Testis (tissue), 3 donors: ENCODE measurements around the gene FRAS1. TPM values are rescaled to one million over a fixed set of nuclear protein-coding genes. Genes with fewer than 3 reads are reported as not detected.

ENCODE experiments used
- DNase-seq: peaks from one replicate; pipeline ENCODE4 v3.0.0-alpha.2; 2019
- H3K27ac ChIP-seq, 2 donors: fragments of 200-600 bp; sonication (generic); one replicate each; pipeline ENCODE4 v1.5.1; 2019
- H3K27me3 ChIP-seq: fragments of 200-600 bp; sonication (generic); one replicate; pipeline ENCODE4 v1.5.1; 2019
- H3K36me3 ChIP-seq: fragments of 200-600 bp; sonication (generic); one replicate; pipeline ENCODE4 v1.5.1; 2017; ENCODE audit warnings: low read depth; ENCODE audit errors: missing control alignments
- H3K4me1 ChIP-seq: fragments of 200-600 bp; sonication (generic); one replicate; pipeline ENCODE4 v1.5.1; 2019
- H3K4me3 ChIP-seq, 2 donors: fragments of 200-600 bp; sonication (generic); one replicate each; pipeline ENCODE4 v1.5.1; 2017 to 2019
- H3K9me3 ChIP-seq: fragments of 200-600 bp; sonication (generic); one replicate; pipeline ENCODE4 v1.5.1; 2017
- CTCF ChIP-seq, 3 experiments: fragments of 450-650 bp in 2 of 3; fragments of 200-600 bp in 1 of 3; sonication (generic) in 1 of 3; IDR thresholded peaks; one replicate each; pipeline ENCODE4 v1.5.1; 2016 to 2019; ENCODE audit warnings: antibody characterized with exemption in 3 of 3, mild to moderate bottlenecking in 2 of 3, moderate library complexity in 1 of 3
- POLR2A ChIP-seq: fragments of 450-650 bp; IDR thresholded peaks from one replicate; pipeline ENCODE4 v1.6.1; 2017; ENCODE audit warnings: antibody characterized with exemption, mild to moderate bottlenecking, moderate library complexity
- WGBS, 2 donors: methylation state at CpG; one replicate each; pipeline ENCODE4 v1.1.5; 2018; 5-methylcytosine and 5-hydroxymethylcytosine counted together
- intact Hi-C: fragments of 100-400 bp; cut with DNase I; formaldehyde crosslinking; loops from one replicate; pipeline ENCODE4 v1.15.1; 2023; ENCODE audit warnings: low total_unique reads
- polyA plus RNA-seq: library from polyadenylated mRNA; stranded (reverse); fragments of 350-450 nt; fragmentation: Illumina TruSeq; extraction: RNeasy Lipid Tissue Mini Kit (QIAGEN cat#74804); gene quantifications from one replicate; pipeline ENCODE4 v1.2.3, GENCODE V29; 2014; ENCODE audit warnings: low read depth, low replicate concordance; ENCODE audit not compliant: insufficient read depth
- total RNA-seq, 2 donors: library from RNA; depleted of rRNA; stranded (reverse); fragments of >200 nt; gene quantifications; one replicate each; pipeline ENCODE4 v1.2.3, GENCODE V29; 2016

The FRAS1 gene
- total and polyA plus RNA-seq, 3 donors from 2014 or later, result 2.2 to 3.7 (median 3.5) TPM

- Histone ChIP-seq H3K27ac (no peak overlapping the region), H3K9me3 (no peaks in the 10 kb centered on the region), H3K4me3 (no peak overlapping the region), H3K4me1 (no peaks in the 10 kb centered on the region), H3K36me3 (no peaks in the 10 kb centered on the region), H3K27me3 (no peaks in the 10 kb centered on the region)
- TF ChIP-seq CTCF (IDR thresholded peaks at IDR 0.05) (no peak), POLR2A (no peak)
- intact Hi-C loops, result no loop called here
- WGBS, 2 donors, result 93% methylated on average over 6 of the region's 6 CpGs
- DNase-seq, result no peak
These were observed 153.7 kb downstream of the FRAS1 start for GRCh38 chr4:78210694-78211410.

GRCh38 chr4:78213218-78213617 is 156.1 kb downstream of the FRAS1 start:
- no peak for TF ChIP-seq CTCF (IDR thresholded peaks at IDR 0.05)
- TF ChIP-seq POLR2A, result no peak
- no peak for DNase-seq
- H3K4me3 ChIP-seq, result no peak overlapping the region
- H3K36me3 ChIP-seq, result no peaks in the 10 kb centered on the region
- no peaks in the 10 kb centered on the region for H3K4me1 ChIP-seq
- H3K27ac ChIP-seq, result no peak overlapping the region
- 74 to 78% methylated on average over 3 of the region's 3 CpGs for WGBS, 2 donors
- H3K9me3 ChIP-seq, result no peaks in the 10 kb centered on the region
- no peaks in the 10 kb centered on the region for H3K27me3 ChIP-seq
- intact Hi-C loops, result no loop called here

GRCh38 chr4:78214078-78214477 is 157.0 kb downstream of the FRAS1 start:
- H3K4me1 ChIP-seq, result no peaks in the 10 kb centered on the region
- H3K27ac ChIP-seq, result no peak overlapping the region
- no peak for TF ChIP-seq POLR2A
- TF ChIP-seq CTCF (IDR thresholded peaks at IDR 0.05), result no peak
- no peak overlapping the region for H3K4me3 ChIP-seq
- intact Hi-C loops, result no loop called here
- DNase-seq, result no peak
- H3K36me3 ChIP-seq, result no peaks in the 10 kb centered on the region
- H3K27me3 ChIP-seq, result no peaks in the 10 kb centered on the region
- H3K9me3 ChIP-seq, result no peaks in the 10 kb centered on the region

- TF ChIP-seq POLR2A, result no peak
- no peak for TF ChIP-seq CTCF (IDR thresholded peaks at IDR 0.05)
- no peak for DNase-seq
- intact Hi-C loops, result no loop called here
These were observed 160.4 kb downstream of the FRAS1 start for GRCh38 chr4:78217557-78217956.

GRCh38 chr4:78218260-78218659 is 161.1 kb downstream of the FRAS1 start:
- 81 to 93% methylated on average over 2 of the region's 2 CpGs for WGBS, 2 donors

More at GRCh38 chr4:78217557-78217956, 160.4 kb downstream of the FRAS1 start:
- no peaks in the 10 kb centered on the region for H3K27me3 ChIP-seq
- no peaks in the 10 kb centered on the region for H3K4me1 ChIP-seq
- H3K9me3 ChIP-seq, result no peaks in the 10 kb centered on the region
- no peak overlapping the region for H3K27ac ChIP-seq
- no peaks in the 10 kb centered on the region for H3K36me3 ChIP-seq
- 84 to 91% methylated on average over 2 of the region's 2 CpGs for WGBS, 2 donors
- no peak overlapping the region for H3K4me3 ChIP-seq

More at GRCh38 chr4:78218260-78218659, 161.1 kb downstream of the FRAS1 start:
- H3K36me3 ChIP-seq, result no peaks in the 10 kb centered on the region
- H3K27me3 ChIP-seq, result no peaks in the 10 kb centered on the region
- H3K4me3 ChIP-seq, result no peak overlapping the region
- intact Hi-C loops, result no loop called here
- DNase-seq, result no peak
- H3K4me1 ChIP-seq, result no peaks in the 10 kb centered on the region
- H3K27ac ChIP-seq, result no peak overlapping the region
- TF ChIP-seq POLR2A (no peak), CTCF (IDR thresholded peaks at IDR 0.05) (no peak)
- no peaks in the 10 kb centered on the region for H3K9me3 ChIP-seq
